Naive thymus-derived CD8-positive, alpha-beta T cell (primary cell): ENCODE results near the gene RRBP1. TPM values are rescaled to one million over a fixed set of nuclear protein-coding genes. Genes with fewer than 3 reads are reported as not detected.
A peak's percentile ranks its signal among the peaks of the same experiment; 100 is the strongest.
"Not testable (repeated sequence)": the region's sequence is repeated elsewhere in the genome, so short reads cannot be mapped to it uniquely, and the experiment has no call there.

Experiments used
- ATAC-seq, 2 donors: fragments of 150-1000 bp; cut with Tn5 transposase in 1 of 2; sonication (Bioruptor Pico), chemical (Tn5 transposase) in 1 of 2; 1 replicate in 1 of 2; 2 replicates in 1 of 2; pipeline ENCODE4 v1.10.0; 2021; ENCODE audit warnings: mild to moderate bottlenecking in 2 of 2, moderate library complexity in 2 of 2
- POLR2A ChIA-PET: fragments of 350-600 bp; sonication (Branson Sonifier 250); formaldehyde crosslinking; loops from one replicate; lab custom pipeline; 2021; ENCODE audit warnings: antibody characterized with exemption; lab: Charles Lee
- DNase-seq, 10 donors: peaks; one replicate each; pipeline versions ENCODE4 v3.0.0 to v3.0.0-alpha.2; 2020 to 2022
- H3K27ac Mint-ChIP-seq, 10 donors: one replicate each; pipeline ENCODE4 v1.8.0; 2020 to 2022; ENCODE audit warnings: mild to moderate bottlenecking in 10 of 10, mixed read lengths in 10 of 10, moderate library complexity in 4 of 10, inconsistent platforms in 1 of 10
- H3K27me3 Mint-ChIP-seq, 5 donors: one replicate each; pipeline ENCODE4 v1.8.0; 2021 to 2022; ENCODE audit warnings: mixed read lengths in 5 of 5
- H3K36me3 Mint-ChIP-seq, 3 donors: one replicate each; pipeline ENCODE4 v1.8.0; 2020 to 2022; ENCODE audit warnings: mixed read lengths in 3 of 3, mild to moderate bottlenecking in 2 of 3, inconsistent platforms in 1 of 3
- H3K4me1 Mint-ChIP-seq, 4 donors: one replicate each; pipeline ENCODE4 v1.8.0; 2021 to 2022; ENCODE audit warnings: mixed read lengths in 4 of 4
- H3K4me3 Mint-ChIP-seq, 10 donors: one replicate each; pipeline ENCODE4 v1.8.0; 2020 to 2022; ENCODE audit warnings: mild to moderate bottlenecking in 10 of 10, mixed read lengths in 10 of 10, moderate library complexity in 6 of 10, inconsistent platforms in 1 of 10
- H3K9me3 Mint-ChIP-seq, 9 donors: one replicate each; pipeline ENCODE4 v1.8.0; 2020 to 2022; ENCODE audit warnings: mixed read lengths in 9 of 9, mild to moderate bottlenecking in 3 of 9, inconsistent platforms in 1 of 9, moderate library complexity in 1 of 9
- polyA plus RNA-seq, 3 donors: library from polyadenylated mRNA; unstranded; fragments of 300-500 nt; fragmentation: Illumina TruSeq; gene quantifications; one replicate each; pipeline ENCODE4 v1.2.3, GENCODE V29; 2021
- total RNA-seq, 8 experiments: library from RNA in 2 of 8; stranded (reverse) in 2 of 8; gene quantifications; one replicate each; pipeline ENCODE4 v1.2.3 and lab custom pipeline; 2021 to 2026

Gene RRBP1
- total and polyA plus RNA-seq, 5 experiments from 2014 or later = 1.7 to 22.4 (median 8.9) TPM

GRCh38 chr20:17716331-17716730, 34.3 kb upstream of the RRBP1 start:
- H3K4me1 Mint-ChIP-seq = no peaks in the 10 kb centered on the region
- peaks cover 0 to 8% (median 2%) of the 10 kb centered on the region in 5 donors for H3K27me3 Mint-ChIP-seq
- no peak for DNase-seq
- H3K27ac Mint-ChIP-seq = no peak overlapping the region
- H3K9me3 Mint-ChIP-seq = no peaks in the 10 kb centered on the region
- POLR2A ChIA-PET = no interaction called here
- ATAC-seq = no peak
- H3K4me3 Mint-ChIP-seq = no peak overlapping the region
- no peaks in the 10 kb centered on the region for H3K36me3 Mint-ChIP-seq

- Mint-ChIP-seq H3K9me3 (no peaks in the 10 kb centered on the region), H3K27me3 (peaks cover 0 to 8% (median 2%) of the 10 kb centered on the region in 5 donors), H3K4me1 (no peaks in the 10 kb centered on the region), H3K27ac (no peak overlapping the region), H3K36me3 (no peaks in the 10 kb centered on the region), H3K4me3 (no peak overlapping the region)
- ATAC-seq (no peak), DNase-seq (no peak)
- POLR2A ChIA-PET = no interaction called here
Observed at GRCh38 chr20:17715075-17715474, 33.0 kb upstream of the RRBP1 start.

- Mint-ChIP-seq H3K36me3 (no peaks in the 10 kb centered on the region), H3K4me3 (no peak overlapping the region)
- POLR2A ChIA-PET = no interaction called here
Observed at GRCh38 chr20:17714597-17714996, 32.6 kb upstream of the RRBP1 start.

GRCh38 chr20:17712708-17713107, 30.7 kb upstream of the RRBP1 start:
- no peak overlapping the region for H3K4me3 Mint-ChIP-seq
- no peaks in the 10 kb centered on the region for H3K36me3 Mint-ChIP-seq
- no peaks in the 10 kb centered on the region for H3K9me3 Mint-ChIP-seq
- POLR2A ChIA-PET = no interaction called here
- H3K27ac Mint-ChIP-seq = no peak overlapping the region
- no peak for DNase-seq
- H3K4me1 Mint-ChIP-seq = no peaks in the 10 kb centered on the region
- no peak for ATAC-seq
- H3K27me3 Mint-ChIP-seq = peaks cover 0 to 2% (median 0%) of the 10 kb centered on the region in 5 donors

More at GRCh38 chr20:17714597-17714996, 32.6 kb upstream of the RRBP1 start:
- no peak for DNase-seq
- Mint-ChIP-seq H3K27me3 (peaks cover 0 to 8% (median 2%) of the 10 kb centered on the region in 5 donors), H3K9me3 (no peaks in the 10 kb centered on the region), H3K27ac (no peak overlapping the region), H3K4me1 (no peaks in the 10 kb centered on the region)
- no peak for ATAC-seq

- H3K27me3 Mint-ChIP-seq = peaks cover 0 to 2% (median 0%) of the 10 kb centered on the region in 5 donors
- ATAC-seq = no peak
- H3K36me3 Mint-ChIP-seq = no peaks in the 10 kb centered on the region
- DNase-seq = no peak
- POLR2A ChIA-PET = no interaction called here
- no peaks in the 10 kb centered on the region for H3K9me3 Mint-ChIP-seq
- no peaks in the 10 kb centered on the region for H3K4me1 Mint-ChIP-seq
- H3K27ac Mint-ChIP-seq = no peak overlapping the region
- no peak overlapping the region for H3K4me3 Mint-ChIP-seq
Observed at GRCh38 chr20:17712201-17712600, 30.2 kb upstream of the RRBP1 start.

GRCh38 chr20:17711267-17711627, 29.2 kb upstream of the RRBP1 start:
- ATAC-seq = no peak
- POLR2A ChIA-PET = no interaction called here
- DNase-seq = no peak
- Mint-ChIP-seq H3K27ac (peak overlapping the region in 1 of 10 donors; percentile 25), H3K36me3 (no peaks in the 10 kb centered on the region), H3K4me3 (no peak overlapping the region), H3K27me3 (peaks cover 0 to 2% (median 0%) of the 10 kb centered on the region in 5 donors), H3K4me1 (no peaks in the 10 kb centered on the region), H3K9me3 (no peaks in the 10 kb centered on the region)

GRCh38 chr20:17710379-17711266, 28.6 kb upstream of the RRBP1 start:
- POLR2A ChIA-PET = no interaction called here
- Mint-ChIP-seq H3K4me1 (no peaks in the 10 kb centered on the region), H3K27me3 (peaks cover 0 to 2% (median 0%) of the 10 kb centered on the region in 5 donors)

GRCh38 chr20:17709361-17710293, 27.6 kb upstream of the RRBP1 start:
- Mint-ChIP-seq H3K27me3 (peaks cover 0 to 2% (median 0%) of the 10 kb centered on the region in 5 donors), H3K4me3 (no peak overlapping the region), H3K4me1 (no peaks in the 10 kb centered on the region), H3K36me3 (no peaks in the 10 kb centered on the region), H3K27ac (no peak overlapping the region), H3K9me3 (no peaks in the 10 kb centered on the region)
- POLR2A ChIA-PET = no interaction called here
- ATAC-seq (no peak), DNase-seq (no peak)

More at GRCh38 chr20:17710379-17711266, 28.6 kb upstream of the RRBP1 start:
- H3K27ac Mint-ChIP-seq = no peak overlapping the region
- no peaks in the 10 kb centered on the region for H3K36me3 Mint-ChIP-seq
- H3K9me3 Mint-ChIP-seq = no peaks in the 10 kb centered on the region
- H3K4me3 Mint-ChIP-seq = no peak overlapping the region
- no peak for DNase-seq
- no peak for ATAC-seq

- POLR2A ChIA-PET = no interaction called here
- DNase-seq (no peak), ATAC-seq (no peak)
- no peaks in the 10 kb centered on the region for H3K9me3 Mint-ChIP-seq
- peaks cover 0 to 2% (median 0%) of the 10 kb centered on the region in 5 donors for H3K27me3 Mint-ChIP-seq
- no peak overlapping the region for H3K4me3 Mint-ChIP-seq
- H3K36me3 Mint-ChIP-seq = no peaks in the 10 kb centered on the region
- H3K27ac Mint-ChIP-seq = no peak overlapping the region
- no peaks in the 10 kb centered on the region for H3K4me1 Mint-ChIP-seq
Observed at GRCh38 chr20:17708675-17709360, 26.8 kb upstream of the RRBP1 start.

GRCh38 chr20:17707951-17708350, 25.9 kb upstream of the RRBP1 start:
- ATAC-seq, H3K27me3 Mint-ChIP-seq, H3K27ac Mint-ChIP-seq, DNase-seq, H3K4me1 Mint-ChIP-seq, H3K9me3 Mint-ChIP-seq, H3K36me3 Mint-ChIP-seq, H3K4me3 Mint-ChIP-seq: not testable (repeated sequence)
- POLR2A ChIA-PET = interaction anchor here (0.7 kb wide), 1 partner anchor 14 kb away, joined by 3 read pairs; no protein-coding TSS in a partner anchor

GRCh38 chr20:17706632-17707031, 24.6 kb upstream of the RRBP1 start:
- no peak for ATAC-seq
- H3K4me1 Mint-ChIP-seq = peaks cover 0 to 4% (median 0%) of the 10 kb centered on the region in 4 donors
- no peak overlapping the region for H3K4me3 Mint-ChIP-seq
- no peaks in the 10 kb centered on the region for H3K36me3 Mint-ChIP-seq
- no peak for DNase-seq
- H3K9me3 Mint-ChIP-seq = no peaks in the 10 kb centered on the region
- no peak overlapping the region for H3K27ac Mint-ChIP-seq
- H3K27me3 Mint-ChIP-seq = peaks cover 0 to 2% (median 0%) of the 10 kb centered on the region in 5 donors
- POLR2A ChIA-PET = no interaction called here

- no peak overlapping the region for H3K4me3 Mint-ChIP-seq
- POLR2A ChIA-PET = no interaction called here
- no peaks in the 10 kb centered on the region for H3K9me3 Mint-ChIP-seq
- H3K27me3 Mint-ChIP-seq = peaks cover 0 to 2% (median 0%) of the 10 kb centered on the region in 5 donors
- peaks cover 0 to 4% (median 0%) of the 10 kb centered on the region in 4 donors for H3K4me1 Mint-ChIP-seq
- no peak for ATAC-seq
- no peak overlapping the region for H3K27ac Mint-ChIP-seq
- H3K36me3 Mint-ChIP-seq = no peaks in the 10 kb centered on the region
- no peak for DNase-seq
Observed at GRCh38 chr20:17705916-17706315, 23.9 kb upstream of the RRBP1 start.
